Neural progenitor cell (in vitro differentiated cells): ENCODE results near the gene LMAN2.

Experiments used
- EZH2 ChIP-seq: fragments of 200-600 bp; sonication (generic); IDR thresholded peaks from 2 replicates; pipeline ENCODE4 v1.6.1; 2017; ENCODE audit warnings: antibody characterized with exemption, mild to moderate bottlenecking, moderate library complexity
- TF ChIP-seq, protein P1 (sequence below): fragments of 200-600 bp; sonication (generic); IDR thresholded peaks from 2 replicates; pipeline ENCODE4 v1.5.1; 2017; ENCODE audit warnings: antibody characterized with exemption, mild to moderate bottlenecking

DNA sequence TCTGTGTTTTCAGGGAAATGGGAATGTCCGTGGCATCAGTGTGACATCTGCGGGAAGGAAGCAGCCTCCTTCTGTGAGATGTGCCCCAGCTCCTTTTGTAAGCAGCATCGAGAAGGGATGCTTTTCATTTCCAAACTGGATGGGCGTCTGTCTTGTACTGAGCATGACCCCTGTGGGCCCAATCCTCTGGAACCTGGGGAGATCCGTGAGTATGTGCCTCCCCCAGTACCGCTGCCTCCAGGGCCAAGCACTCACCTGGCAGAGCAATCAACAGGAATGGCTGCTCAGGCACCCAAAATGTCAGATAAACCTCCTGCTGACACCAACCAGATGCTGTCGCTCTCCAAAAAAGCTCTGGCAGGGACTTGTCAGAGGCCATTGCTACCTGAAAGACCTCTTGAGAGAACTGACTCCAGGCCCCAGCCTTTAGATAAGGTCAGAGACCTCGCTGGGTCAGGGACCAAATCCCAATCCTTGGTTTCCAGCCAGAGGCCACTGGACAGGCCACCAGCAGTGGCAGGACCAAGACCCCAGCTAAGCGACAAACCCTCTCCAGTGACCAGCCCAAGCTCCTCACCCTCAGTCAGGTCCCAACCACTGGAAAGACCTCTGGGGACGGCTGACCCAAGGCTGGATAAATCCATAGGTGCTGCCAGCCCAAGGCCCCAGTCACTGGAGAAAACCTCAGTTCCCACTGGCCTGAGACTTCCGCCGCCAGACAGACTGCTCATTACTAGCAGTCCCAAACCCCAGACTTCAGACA lies 57.5 kb downstream of the LMAN2 start:
- TF ChIP-seq, protein P1, sequence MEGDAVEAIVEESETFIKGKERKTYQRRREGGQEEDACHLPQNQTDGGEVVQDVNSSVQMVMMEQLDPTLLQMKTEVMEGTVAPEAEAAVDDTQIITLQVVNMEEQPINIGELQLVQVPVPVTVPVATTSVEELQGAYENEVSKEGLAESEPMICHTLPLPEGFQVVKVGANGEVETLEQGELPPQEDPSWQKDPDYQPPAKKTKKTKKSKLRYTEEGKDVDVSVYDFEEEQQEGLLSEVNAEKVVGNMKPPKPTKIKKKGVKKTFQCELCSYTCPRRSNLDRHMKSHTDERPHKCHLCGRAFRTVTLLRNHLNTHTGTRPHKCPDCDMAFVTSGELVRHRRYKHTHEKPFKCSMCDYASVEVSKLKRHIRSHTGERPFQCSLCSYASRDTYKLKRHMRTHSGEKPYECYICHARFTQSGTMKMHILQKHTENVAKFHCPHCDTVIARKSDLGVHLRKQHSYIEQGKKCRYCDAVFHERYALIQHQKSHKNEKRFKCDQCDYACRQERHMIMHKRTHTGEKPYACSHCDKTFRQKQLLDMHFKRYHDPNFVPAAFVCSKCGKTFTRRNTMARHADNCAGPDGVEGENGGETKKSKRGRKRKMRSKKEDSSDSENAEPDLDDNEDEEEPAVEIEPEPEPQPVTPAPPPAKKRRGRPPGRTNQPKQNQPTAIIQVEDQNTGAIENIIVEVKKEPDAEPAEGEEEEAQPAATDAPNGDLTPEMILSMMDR, result no peak
- TF ChIP-seq EZH2, result no peak
